ENCODE measurements around the gene ZNF80.

- TF ChIP-seq CTCF (IDR thresholded peaks at IDR 0.05) = no peak
- no peak for TF ChIP-seq POLR2A (IDR thresholded peaks at IDR 0.05)
Measured at GRCh38 chr3:114219741-114220140, 17.6 kb downstream of the ZNF80 start.

Measured in adrenal gland (tissue), 5 donors.